IMR-90 (cell line): ENCODE results near the gene FAM209B. TPM values are rescaled to one million over a fixed set of nuclear protein-coding genes. Genes with fewer than 3 reads are reported as not detected.

Experiments used
- ATAC-seq: fragments of 200-7000 bp; cut with Tn5 transposase; 2 replicates; pipeline ENCODE4 v1.9.1; 2020; ENCODE audit warnings: low read depth, mild to moderate bottlenecking, moderate library complexity
- BruUV-seq: library from RNA; stranded (reverse); fragments of 400-500 nt; replicated peaks from 2 replicates; lab custom pipeline; 2021; lab: Mats Ljungman, UMichigan
- CTCF ChIA-PET: fragments of 300-600 bp; formaldehyde crosslinking; extraction: SDS; loops from one replicate; lab custom pipeline; 2021; ENCODE audit warnings: antibody characterized with exemption; lab: Yijun Ruan, JAX
- POLR2A ChIA-PET: fragments of 300-600 bp; sonication (Branson Sonifier 250); formaldehyde crosslinking; loops from one replicate; lab custom pipeline; 2022; ENCODE audit warnings: antibody characterized with exemption; ENCODE audit not compliant: unreplicated experiment; lab: Charles Lee
- DNase-seq: peaks from one replicate; pipeline ENCODE4 v3.0.0; 2013
- H2AFZ ChIP-seq: replicated peaks from 2 replicates; pipeline ENCODE3; 2013; ENCODE audit warnings: low read length, mild to moderate bottlenecking; ENCODE audit not compliant: poor library complexity
- H2AK5ac ChIP-seq: 2 replicates; pipeline ENCODE4 v1.6.1; 2013; ENCODE audit warnings: low read depth, low read length, inconsistent platforms
- H2AK9ac ChIP-seq: replicated peaks from 2 replicates; pipeline ENCODE3; 2013; ENCODE audit warnings: mild to moderate bottlenecking, low read depth, low read length, moderate library complexity; ENCODE audit not compliant: poor library complexity
- H2BK120ac ChIP-seq: 2 replicates; pipeline ENCODE4 v1.6.1; 2013; ENCODE audit warnings: low read depth, low read length, inconsistent platforms
- H2BK15ac ChIP-seq: 3 replicates; pipeline ENCODE4 v1.6.1; 2013; ENCODE audit warnings: low read depth, low read length, inconsistent platforms
- H2BK20ac ChIP-seq: 2 replicates; pipeline ENCODE4 v1.6.1; 2013; ENCODE audit warnings: low read depth, mild to moderate bottlenecking, inconsistent platforms, low read length, moderate library complexity
- H2BK5ac ChIP-seq: 2 replicates; pipeline ENCODE4 v1.6.1; 2013; ENCODE audit warnings: mild to moderate bottlenecking, low read depth, low read length, inconsistent platforms; ENCODE audit not compliant: poor library complexity, severe bottlenecking
- H3K14ac ChIP-seq: replicated peaks from 2 replicates; pipeline ENCODE4 v1.6.1; 2013; ENCODE audit warnings: low read depth, low read length, inconsistent platforms
- H3K18ac ChIP-seq: 2 replicates; pipeline ENCODE4 v1.6.1; 2013; ENCODE audit warnings: low read depth, low read length, control low read depth
- H3K23ac ChIP-seq: 2 replicates; pipeline ENCODE4 v1.6.1; 2013; ENCODE audit warnings: low read depth, low read length, inconsistent platforms
- H3K27ac ChIP-seq: 2 replicates; pipeline ENCODE4 v1.5.1; 2013; ENCODE audit warnings: mild to moderate bottlenecking, control low read depth, low read length; ENCODE audit not compliant: insufficient read depth
- H3K27me3 ChIP-seq: 2 replicates; pipeline ENCODE4 v1.6.1; 2013; ENCODE audit warnings: low read length; ENCODE audit not compliant: control insufficient read depth, insufficient read depth
- H3K36me3 ChIP-seq: 2 replicates; pipeline ENCODE4 v1.6.1; 2013; ENCODE audit warnings: low read length, mixed read lengths; ENCODE audit not compliant: control insufficient read depth, insufficient read depth
- H3K4ac ChIP-seq: 2 replicates; pipeline ENCODE4 v1.6.1; 2013; ENCODE audit warnings: low read depth, low read length, inconsistent platforms
- H3K4me1 ChIP-seq: 2 replicates; pipeline ENCODE4 v1.6.1; 2013; ENCODE audit warnings: low read length, mixed read lengths; ENCODE audit not compliant: control insufficient read depth, insufficient read depth
- H3K4me2 ChIP-seq: 2 replicates; pipeline ENCODE4 v1.6.1; 2013; ENCODE audit warnings: low read depth, mild to moderate bottlenecking, control low read depth, low read length, moderate library complexity
- H3K4me3 ChIP-seq: 2 replicates; pipeline ENCODE4 v1.5.1; 2013; ENCODE audit warnings: low read depth, mild to moderate bottlenecking, control low read depth, low read length, moderate library complexity; ENCODE audit not compliant: insufficient read depth
- H3K56ac ChIP-seq: 2 replicates; pipeline ENCODE4 v1.6.1; 2013; ENCODE audit warnings: low read length, inconsistent platforms; ENCODE audit not compliant: insufficient read depth; ENCODE audit errors: extremely low read depth
- H3K79me1 ChIP-seq, 2 experiments: 2 replicates each; pipeline ENCODE4 v1.6.1; 2013; ENCODE audit warnings: low read length in 2 of 2, inconsistent platforms in 1 of 2, low read depth in 1 of 2
- H3K9ac ChIP-seq: 2 replicates; pipeline ENCODE4 v1.6.1; 2013; ENCODE audit warnings: low read depth, low read length, control low read depth
- H3K9me1 ChIP-seq: 2 replicates; pipeline ENCODE4 v1.6.1; 2013; ENCODE audit warnings: low read length, inconsistent platforms; ENCODE audit not compliant: insufficient read depth
- H3K9me3 ChIP-seq: 2 replicates; pipeline ENCODE4 v1.6.1; 2013; ENCODE audit warnings: low read length; ENCODE audit not compliant: control insufficient read depth, insufficient read depth
- H4K20me1 ChIP-seq: 2 replicates; pipeline ENCODE4 v1.6.1; 2013; ENCODE audit warnings: low read length, inconsistent platforms; ENCODE audit not compliant: insufficient read depth
- H4K5ac ChIP-seq: 2 replicates; pipeline ENCODE4 v1.6.1; 2013; ENCODE audit warnings: mild to moderate bottlenecking, low read depth, low read length, control low read depth
- H4K8ac ChIP-seq, 2 experiments: 2 replicates each; pipeline ENCODE4 v1.6.1; 2013; ENCODE audit warnings: low read depth in 2 of 2, low read length in 2 of 2, control low read depth in 1 of 2, inconsistent platforms in 1 of 2
- H4K91ac ChIP-seq: 2 replicates; pipeline ENCODE4 v1.6.1; 2013; ENCODE audit warnings: low read depth, low read length, inconsistent platforms; ENCODE audit not compliant: insufficient read depth
- BHLHE40 ChIP-seq: fragments of 150-350 bp; IDR thresholded peaks from 2 replicates; pipeline ENCODE4 v1.6.1; 2016; ENCODE audit warnings: mild to moderate bottlenecking, low read depth, low read length
- CHD1 ChIP-seq: IDR thresholded peaks from 2 replicates; pipeline ENCODE4 v1.6.1; 2012; ENCODE audit warnings: low read depth, low read length, improper control_type of control experiment
- MXI1 ChIP-seq: IDR thresholded peaks from 2 replicates; pipeline ENCODE4 v1.6.1; 2012; ENCODE audit warnings: low read depth, mild to moderate bottlenecking, low read length, moderate library complexity, borderline replicate concordance
- POLR2A ChIP-seq: IDR thresholded peaks from 2 replicates; pipeline ENCODE4 v1.6.1; 2012; ENCODE audit warnings: mild to moderate bottlenecking, low read depth, low read length
- RFX5 ChIP-seq: IDR thresholded peaks from 2 replicates; pipeline ENCODE4 v1.8.0; 2012; ENCODE audit warnings: low read depth, mild to moderate bottlenecking, low read length, moderate library complexity
- USF2 ChIP-seq: fragments of 150-350 bp; IDR thresholded peaks from 2 replicates; pipeline ENCODE4 v1.6.1; 2017; ENCODE audit warnings: mild to moderate bottlenecking, antibody characterized with exemption, low read length, low read depth
- WGBS, 2 experiments: methylation state at CpG; one replicate each; pipeline versions ENCODE4 v1.1.5 to v1.1.7; 2013; ENCODE audit warnings: missing lambda C conversion rate in 2 of 2; ENCODE audit not compliant: insufficient read length in 1 of 2; ENCODE audit errors: extremely low coverage in 2 of 2; 5-methylcytosine and 5-hydroxymethylcytosine counted together
- dilution Hi-C: fragments of 300-500 bp; cut with HindIII; formaldehyde crosslinking; loops from one replicate; pipeline ENCODE4 v1.14.3; 2018; ENCODE audit warnings: low sequenced_read_pairs; ENCODE audit not compliant: unreplicated experiment
- in situ Hi-C: fragments of 300-500 bp; cut with MboI; formaldehyde crosslinking; loops from 3 replicates; pipeline ENCODE4 v1.14.3; 2019; ENCODE audit warnings: low sequenced_read_pairs, inconsistent platforms, mixed read lengths
- intact Hi-C: fragments of 100-400 bp; cut with micrococcal nuclease; formaldehyde crosslinking; loops from 2 replicates; pipeline ENCODE4 v1.10.0; 2022
- polyA plus RNA-seq, 3 experiments: library from polyadenylated mRNA; depleted of rRNA; stranded (reverse); fragments of >200 nt; gene quantifications; 2 replicates each; pipeline ENCODE4 v1.2.3, GENCODE V29; 2012; ENCODE audit warnings: low replicate concordance in 1 of 3
- total RNA-seq: library from RNA; depleted of rRNA; stranded (reverse); fragments of >200 nt; gene quantifications from 2 replicates; pipeline ENCODE4 v1.2.3, GENCODE V29; 2012

Gene FAM209B
- total and polyA plus RNA-seq, 2 of the 4 experiments (the other 2 are of a cell fraction): 0.24 TPM; not detected in 1

GRCh38 chr20:56513161-56514150, 19.6 kb upstream of the FAM209B start (continued):
- TF ChIP-seq RFX5: no peak
- TF ChIP-seq BHLHE40: no peak
- no peak for TF ChIP-seq CHD1

- H3K14ac ChIP-seq: no peak overlapping the region
- ATAC-seq: no peak
- H4K5ac ChIP-seq: no peak overlapping the region
- H3K36me3 ChIP-seq: peaks cover 50% of the 10 kb centered on the region
- no peak for DNase-seq
- no peak for TF ChIP-seq MXI1
- no peak for TF ChIP-seq POLR2A
- TF ChIP-seq USF2: no peak
- no peak overlapping the region for H3K27ac ChIP-seq
- H2AK5ac ChIP-seq: no peak overlapping the region
- in situ Hi-C loops (no loop called here), dilution Hi-C loops (no loop called here), intact Hi-C loops (loop anchor here (2.0 kb wide), 1 partner anchor 116 kb away; no protein-coding TSS in a partner anchor)
- no TSS peak for BruUV-seq
- no peak overlapping the region for H2BK15ac ChIP-seq
- no peak overlapping the region for H2BK20ac ChIP-seq
- no peak overlapping the region for H2AK9ac ChIP-seq
- H3K4me1 ChIP-seq: peaks cover 2% of the 10 kb centered on the region; the same call in 1 of the 2 replicates
- peaks cover 9% of the 10 kb centered on the region; the same call in 1 of the 2 replicates for H3K9me1 ChIP-seq
- CTCF ChIA-PET: no interaction called here
- H3K23ac ChIP-seq: no peak overlapping the region
- no peaks in the 10 kb centered on the region for H3K27me3 ChIP-seq
- POLR2A ChIA-PET: no interaction called here
- H3K4me2 ChIP-seq: no peak overlapping the region
- H3K56ac ChIP-seq: no peak overlapping the region
- H2AFZ ChIP-seq: no peak overlapping the region
- peaks cover 11% of the 10 kb centered on the region for H3K9me3 ChIP-seq
- H2BK5ac ChIP-seq: no peak overlapping the region
- H2BK120ac ChIP-seq: no peak overlapping the region
- no peak overlapping the region for H3K4me3 ChIP-seq
- WGBS, 2 experiments: 100% methylated on average over 2 of the region's 5 CpGs; no CpG with 5 or more reads in 1 of the 2 experiments
- no peak overlapping the region for H3K4ac ChIP-seq
- peaks cover 0 to 10% of the 10 kb centered on the region in 2 experiments; a peak in 2 of 4 replicates for H3K79me1 ChIP-seq
- H4K20me1 ChIP-seq: peaks cover 4% of the 10 kb centered on the region; the same call in 1 of the 2 replicates
- no peak overlapping the region for H4K8ac ChIP-seq
- no peak overlapping the region for H3K9ac ChIP-seq
- H4K91ac ChIP-seq: no peak overlapping the region
- no peak overlapping the region for H3K18ac ChIP-seq
These were observed 16.4 kb upstream of the FAM209B start for GRCh38 chr20:56516631-56517030.
